Ramos (cell line): ENCODE results near the gene MAGEA2.
"Not testable (repeated sequence)": the region's sequence is repeated elsewhere in the genome, so short reads cannot be mapped to it uniquely, and the experiment has no call there.

Experiments
- in situ Hi-C: fragments of 300-500 bp; cut with MboI; formaldehyde crosslinking; loops from one replicate; pipeline ENCODE4 v1.14.3; 2022; ENCODE audit warnings: low sequenced_read_pairs; ENCODE audit not compliant: unreplicated experiment

MAGEA2 gene, protein sequence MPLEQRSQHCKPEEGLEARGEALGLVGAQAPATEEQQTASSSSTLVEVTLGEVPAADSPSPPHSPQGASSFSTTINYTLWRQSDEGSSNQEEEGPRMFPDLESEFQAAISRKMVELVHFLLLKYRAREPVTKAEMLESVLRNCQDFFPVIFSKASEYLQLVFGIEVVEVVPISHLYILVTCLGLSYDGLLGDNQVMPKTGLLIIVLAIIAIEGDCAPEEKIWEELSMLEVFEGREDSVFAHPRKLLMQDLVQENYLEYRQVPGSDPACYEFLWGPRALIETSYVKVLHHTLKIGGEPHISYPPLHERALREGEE

DNA sequence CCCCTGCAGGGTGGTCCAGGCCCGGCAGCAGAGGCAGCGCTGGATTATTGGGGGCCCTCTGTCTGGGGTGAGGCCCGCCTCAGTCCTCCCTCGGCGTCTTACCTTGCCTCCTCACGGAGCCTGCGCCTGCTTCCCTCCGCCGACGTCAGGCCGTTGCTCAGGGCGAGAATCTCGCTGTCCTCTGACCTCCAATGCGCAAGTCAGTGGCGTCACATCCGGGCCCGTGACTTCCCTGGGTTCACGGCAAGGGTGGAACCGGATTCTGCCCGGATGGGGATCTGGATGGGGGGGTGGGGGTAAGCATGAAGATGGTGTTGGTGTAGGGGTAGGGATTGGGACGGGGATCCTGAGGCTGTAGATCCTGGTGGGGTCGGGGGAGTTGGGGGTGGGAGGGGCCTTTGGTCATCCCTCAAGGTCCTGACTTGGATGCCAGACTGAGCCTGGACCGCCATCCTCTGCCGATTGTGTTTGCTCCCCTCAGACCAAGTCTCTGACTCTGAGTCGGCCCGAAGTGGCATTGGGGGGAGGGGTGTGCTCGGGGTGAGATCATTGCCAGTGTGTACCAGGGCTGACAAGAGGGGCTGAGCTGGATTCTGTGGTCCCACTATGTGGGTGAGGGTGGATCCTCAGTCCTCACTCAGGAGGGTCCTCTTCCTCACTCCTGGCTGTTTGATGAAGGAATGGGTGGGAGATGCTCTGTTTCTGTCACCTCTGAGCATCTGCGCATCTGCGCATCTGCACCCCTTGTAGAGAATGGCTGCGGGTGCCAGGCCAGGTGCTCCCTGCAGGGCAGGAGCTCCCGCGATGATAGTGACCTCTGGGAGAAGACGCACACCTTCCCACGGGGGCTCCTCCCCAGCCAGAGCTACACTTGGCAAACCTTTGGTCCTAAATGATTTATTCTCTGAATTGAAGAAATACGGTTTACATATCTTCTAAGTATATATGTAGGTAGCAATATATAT lies at the start of gene MAGEA2:
MAGEA2 (minus strand) TSS at position 157 of the 965 bp plus-strand sequence. CDS start 2,479 bp downstream, outside the sequence.
- in situ Hi-C loops: not testable (repeated sequence)

DNA sequence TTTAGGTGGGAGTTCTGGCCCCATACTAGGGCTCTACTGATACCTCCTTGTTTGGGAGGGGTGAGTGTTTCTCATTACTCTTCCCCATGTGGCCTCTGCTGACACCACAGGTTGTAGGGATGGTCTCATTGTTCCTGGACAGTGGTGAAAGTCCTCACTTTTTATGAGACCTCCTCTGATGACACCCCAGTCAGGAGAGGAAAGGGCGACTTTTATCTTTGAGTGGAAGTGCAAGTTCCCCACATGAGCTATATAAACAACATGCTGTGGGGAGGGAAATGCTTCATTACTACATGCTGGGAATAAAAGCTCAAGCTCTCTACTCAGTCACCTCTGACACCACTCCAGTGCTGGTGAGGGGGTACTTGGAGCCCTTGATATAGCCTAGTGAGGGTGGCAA lies 45.3 kb upstream of the MAGEA2 start:
- in situ Hi-C loops: no loop called here

DNA sequence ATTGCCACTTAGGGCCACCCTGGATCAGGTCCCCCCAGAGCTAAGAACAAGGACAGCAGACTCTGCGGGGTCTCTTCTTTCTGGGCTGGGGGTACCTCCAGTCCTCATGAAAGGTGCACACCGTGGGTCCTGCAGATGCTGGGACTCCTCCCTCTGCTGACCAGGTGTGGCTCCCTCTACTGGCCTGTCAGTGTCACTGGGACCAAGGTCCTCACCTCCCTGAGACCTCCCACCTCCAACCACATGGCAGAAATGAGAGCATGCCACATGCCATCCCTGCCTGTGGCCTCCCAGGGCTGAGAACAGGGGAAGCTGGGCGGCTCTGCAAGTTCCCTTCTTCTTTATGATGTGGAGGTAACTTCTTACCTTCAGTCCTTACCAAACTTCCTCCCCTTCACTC lies 33.4 kb upstream of the MAGEA2 start:
- in situ Hi-C loops: not testable (repeated sequence)

DNA sequence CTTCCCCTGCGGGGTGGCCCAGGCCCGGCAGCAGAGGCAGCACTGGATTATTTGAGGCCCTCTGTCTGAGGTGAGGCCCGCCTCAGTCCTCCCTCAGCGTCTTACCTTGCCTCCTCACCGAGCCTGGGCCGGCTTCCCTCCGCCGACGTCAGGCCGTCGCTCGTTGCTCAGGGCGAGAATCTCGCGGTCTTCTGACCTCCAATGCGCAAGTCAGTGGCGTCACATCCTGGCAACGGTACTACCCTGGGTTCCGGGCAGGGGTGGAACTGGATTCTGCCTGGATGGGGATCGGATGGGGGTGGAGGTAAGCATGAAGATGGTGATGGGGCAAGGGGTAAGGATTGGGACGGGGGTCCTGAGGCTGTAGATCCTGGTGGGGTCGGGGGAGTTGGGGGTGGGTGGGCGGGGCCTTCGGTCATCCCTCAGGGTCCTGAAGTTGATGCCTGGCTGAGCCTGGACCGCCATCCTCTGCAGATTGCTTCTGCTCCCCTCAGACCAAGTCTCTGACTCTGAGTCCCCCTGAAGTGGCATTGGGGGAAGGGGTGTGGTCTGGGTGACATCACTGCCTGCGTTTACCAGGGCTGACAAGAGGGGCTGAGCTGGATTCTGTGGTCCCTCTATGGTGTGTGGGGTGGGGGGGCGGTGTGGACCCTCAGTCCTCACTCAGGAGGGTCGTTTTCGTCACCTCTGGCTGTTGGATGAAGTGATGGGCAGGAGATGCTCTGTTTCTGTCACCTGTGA lies 16.1 kb upstream of the MAGEA2 start, which contains the start of gene MAGEA6:
MAGEA6 (minus strand) TSS at position 141 of the 741 bp plus-strand sequence. CDS start 2,039 bp downstream, outside the sequence.
- in situ Hi-C loops: not testable (repeated sequence)

DNA sequence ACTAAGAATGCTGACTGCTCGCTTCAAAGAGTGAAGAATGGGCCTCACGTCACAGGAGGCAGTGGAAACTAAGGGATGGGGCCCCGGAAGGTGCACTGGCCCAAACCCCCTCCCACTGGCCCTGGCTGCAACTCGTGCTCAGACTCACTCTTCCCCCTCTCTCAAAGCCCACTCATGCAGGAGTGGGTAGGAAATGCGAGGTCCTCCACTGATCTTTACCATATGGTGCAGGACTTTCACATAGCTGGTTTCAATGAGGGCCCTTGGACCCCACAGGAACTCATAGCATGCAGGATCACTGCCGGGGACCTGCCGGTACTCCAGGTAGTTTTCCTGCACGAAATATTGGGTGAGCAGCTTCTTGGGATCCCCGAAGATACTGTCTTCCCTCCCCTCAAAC lies 12.9 kb upstream of the MAGEA2 start:
- in situ Hi-C loops: not testable (repeated sequence)

DNA sequence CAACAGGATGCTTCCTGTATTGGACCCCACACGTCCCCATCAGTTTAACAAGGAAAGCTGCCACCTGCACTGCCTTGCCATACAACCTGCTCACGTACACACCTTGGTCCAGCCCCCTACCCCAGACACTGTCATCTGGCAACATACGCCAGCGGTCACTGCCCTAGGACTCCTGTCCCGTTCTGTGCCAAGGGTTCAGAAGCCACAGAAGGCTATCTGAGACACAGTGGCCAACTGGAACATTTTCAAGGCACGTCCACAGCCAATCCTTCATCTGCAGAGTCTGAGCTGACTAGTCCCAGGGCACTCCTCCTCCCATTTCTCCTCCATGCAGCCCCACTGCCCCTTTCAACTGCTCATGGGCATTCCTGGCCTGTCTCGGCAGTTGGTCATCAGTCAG lies 7.9 kb upstream of the MAGEA2 start:
- in situ Hi-C loops: not testable (repeated sequence)

GRCh38 chrX:152759544-152759943 lies 5.9 kb upstream of the MAGEA2 start:
- in situ Hi-C loops: not testable (repeated sequence)

DNA sequence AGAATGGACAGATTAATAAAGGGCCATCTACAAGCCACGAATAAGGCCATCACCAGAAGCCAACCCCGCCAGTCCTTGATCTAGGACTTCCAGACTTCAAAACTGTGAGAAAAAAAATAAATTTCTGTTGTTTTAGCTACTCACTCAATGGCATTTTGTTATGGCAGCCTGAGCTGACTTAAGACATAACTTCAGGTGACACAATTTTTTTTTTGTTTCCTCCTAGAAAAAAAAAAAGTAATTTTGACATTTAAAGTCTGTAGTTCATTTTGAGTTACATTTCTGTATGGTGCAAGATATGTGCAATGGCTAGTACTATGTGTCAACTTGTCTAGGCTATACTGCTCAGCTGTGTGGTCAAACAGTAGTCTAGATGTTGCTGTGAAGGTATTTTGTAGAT lies 5.3 kb upstream of the MAGEA2 start, which contains the start of gene CSAG3:
CSAG3 (plus strand) TSS at position 301 of the 400 bp plus-strand sequence.
- in situ Hi-C loops: not testable (repeated sequence)

- in situ Hi-C loops: not testable (repeated sequence)
Observed at GRCh38 chrX:152754871-152755270, 1.2 kb upstream of the MAGEA2 start.

DNA sequence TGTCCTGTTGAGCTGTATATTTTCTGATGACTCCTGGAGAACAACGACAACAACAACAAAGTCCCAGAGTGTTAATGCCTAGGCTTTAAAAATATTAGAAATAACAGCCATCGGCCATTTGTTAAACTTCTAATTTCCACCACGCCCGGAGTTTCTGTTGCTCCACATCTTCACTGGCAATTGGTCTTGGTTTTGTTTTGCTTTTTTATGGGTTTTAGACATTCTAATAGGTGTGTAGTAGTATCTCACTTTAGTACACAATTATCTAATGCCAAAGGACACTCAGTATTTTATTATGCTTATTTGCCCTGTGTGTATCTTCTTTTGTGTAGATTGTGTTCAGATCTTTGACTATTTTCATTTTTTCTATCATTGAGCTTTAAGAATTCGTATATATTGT lies 15.1 kb downstream of the MAGEA2 start:
- in situ Hi-C loops: no loop called here

- in situ Hi-C loops: not testable (repeated sequence)
Observed at GRCh38 chrX:152736528-152736927, 17.1 kb downstream of the MAGEA2 start.

- in situ Hi-C loops: no loop called here
Observed at GRCh38 chrX:152735860-152736511, 17.7 kb downstream of the MAGEA2 start.

DNA sequence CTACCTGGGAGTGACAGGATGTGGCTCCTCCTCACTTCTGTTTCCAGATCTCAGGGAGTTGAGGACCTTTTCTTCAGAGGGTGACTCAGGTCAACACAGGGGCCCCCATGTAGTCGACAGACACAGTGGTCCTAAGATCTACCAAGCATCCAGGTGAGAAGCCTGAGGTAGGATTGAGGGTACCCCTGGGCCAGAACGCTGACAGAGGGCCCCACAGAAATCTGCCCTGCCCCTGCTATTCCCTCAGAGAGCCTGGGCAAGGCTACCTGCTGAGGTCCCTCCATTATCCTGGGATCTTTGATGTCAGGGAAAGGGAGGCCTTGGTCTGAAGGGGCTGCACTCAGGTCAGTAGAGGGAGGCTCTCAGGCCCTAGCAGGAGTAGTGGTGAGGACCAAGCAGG lies 18.5 kb downstream of the MAGEA2 start:
- in situ Hi-C loops: no loop called here

DNA sequence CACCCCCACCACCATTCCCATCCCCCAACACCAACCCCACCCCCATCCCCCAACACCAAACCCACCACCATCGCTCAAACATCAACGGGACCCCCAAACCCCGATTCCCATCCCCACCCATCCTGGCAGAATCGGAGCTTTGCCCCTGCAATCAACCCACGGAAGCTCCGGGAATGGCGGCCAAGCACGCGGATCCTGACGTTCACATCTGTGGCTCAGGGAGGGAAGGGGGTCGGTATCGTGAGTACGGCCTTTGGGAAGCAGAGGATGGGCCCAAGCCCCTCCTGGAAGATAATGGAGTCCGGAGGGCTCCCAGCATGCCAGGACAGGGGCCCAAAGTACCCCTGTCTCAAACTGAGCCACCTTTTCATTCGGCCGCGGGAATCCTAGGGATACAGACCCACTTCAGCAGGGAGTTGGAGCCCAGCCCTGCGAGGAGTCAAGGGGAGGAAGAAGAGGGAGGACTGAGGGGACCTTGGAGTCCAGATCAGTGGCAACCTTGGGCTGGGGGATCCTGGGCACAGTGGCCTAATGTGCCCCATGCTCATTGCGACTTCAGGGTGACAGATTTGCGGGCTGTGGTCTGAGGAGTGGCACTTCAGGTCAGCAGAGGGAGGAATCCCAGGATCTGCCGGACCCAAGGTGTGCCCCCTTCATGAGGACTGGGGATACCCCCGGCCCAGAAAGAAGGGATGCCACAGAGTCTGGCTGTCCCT lies 19.3 kb downstream of the MAGEA2 start:
- in situ Hi-C loops: not testable (repeated sequence)

GRCh38 chrX:152733261-152733975 lies 20.2 kb downstream of the MAGEA2 start, which contains the start of the genes CSAG1 and MAGEA12:
CSAG1 (minus strand) TSS chrX:152733721; CDS start chrX:152732460, 1,261 bp downstream.
MAGEA12 (plus strand) TSS chrX:152733757; CDS start chrX:152736162, 2,405 bp downstream.
- in situ Hi-C loops: no loop called here

GRCh38 chrX:152725409-152725808 lies 28.2 kb downstream of the MAGEA2 start:
- in situ Hi-C loops: no loop called here

GRCh38 chrX:152713815-152714787 lies 39.5 kb downstream of the MAGEA2 start, which contains the start of gene MAGEA2B:
MAGEA2B (plus strand) TSS chrX:152714628; CDS start chrX:152717107, 2,479 bp downstream.
- in situ Hi-C loops: not testable (repeated sequence)
